Measurements from ENCODE around the gene MYPN. TPM values are rescaled to one million over a fixed set of nuclear protein-coding genes. Genes with fewer than 3 reads are reported as not detected.
"Not testable (repeated sequence)": the region's sequence is repeated elsewhere in the genome, so short reads cannot be mapped to it uniquely, and the experiment has no call there.

MYPN gene
- total RNA-seq, 1 donor from 2014 or later: not detected

DNA sequence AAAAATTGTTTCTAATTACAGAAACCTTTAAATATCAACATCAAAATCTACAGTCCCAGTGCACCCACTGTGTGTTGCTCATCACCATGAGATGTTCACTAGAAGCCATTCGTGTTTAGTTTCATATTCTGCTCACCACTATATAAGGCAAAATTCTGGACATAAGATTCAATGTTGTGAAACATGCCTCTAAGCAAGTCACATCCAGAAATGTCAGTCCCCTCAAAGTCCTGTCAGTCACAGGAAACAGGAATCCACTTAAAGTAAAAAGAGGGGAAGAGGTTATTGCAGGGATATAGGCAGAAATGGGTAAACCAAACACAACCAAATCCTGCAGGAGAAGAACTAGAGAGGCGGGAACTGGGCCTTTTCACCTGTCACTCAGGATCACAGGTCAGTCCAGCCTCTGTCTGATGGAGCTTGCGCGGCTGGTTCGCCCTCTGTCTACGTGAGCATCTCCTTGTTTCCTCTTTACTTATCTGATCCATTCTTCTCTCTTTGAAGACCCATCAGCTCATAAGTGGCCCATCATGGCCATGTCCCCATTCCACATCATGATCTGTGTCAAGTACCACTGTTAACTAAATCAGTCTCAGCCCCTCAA, 58.4 kb downstream of the MYPN start:
- Mint-ChIP-seq H3K27ac (no peak overlapping the region), H3K4me1 (ENCODE audit: low read depth) (peaks cover 10% of the 10 kb centered on the region), H3K4me3 (no peak overlapping the region), H3K36me3 (ENCODE audit: low read depth) (no peaks in the 10 kb centered on the region), H3K27me3 (ENCODE audit: insufficient read depth) (no peaks in the 10 kb centered on the region), H3K9me3 (no peaks in the 10 kb centered on the region)
- no peak for DNase-seq (ENCODE audit: low spot score)
- intact Hi-C loops (cut with micrococcal nuclease): no loop called here

DNA sequence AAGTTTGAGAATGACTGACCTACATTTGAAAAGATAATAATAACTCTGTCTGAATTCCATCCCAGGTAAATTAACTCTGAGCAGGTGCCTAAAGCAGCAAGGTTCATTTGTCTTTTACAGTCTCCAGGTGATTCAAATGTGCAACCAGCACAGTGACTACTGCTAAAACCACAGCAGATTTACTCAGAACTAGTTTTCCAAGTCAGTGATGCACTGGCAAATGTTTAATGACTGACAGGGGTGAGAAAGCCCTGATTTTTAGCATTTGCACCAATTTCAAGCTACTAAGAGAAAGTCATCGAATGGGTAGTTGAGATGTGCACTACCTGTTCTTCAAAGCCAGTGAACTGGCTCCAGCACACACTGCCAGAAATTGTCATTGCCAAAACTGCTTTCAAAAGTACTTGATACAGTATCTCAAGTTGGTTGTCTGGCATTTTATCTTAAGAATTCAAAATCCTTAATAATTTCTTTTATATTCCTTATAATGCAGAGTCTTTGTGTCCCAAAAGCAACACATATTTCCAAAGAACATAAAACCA, 62.3 kb downstream of the MYPN start:
- peaks cover 4% of the 10 kb centered on the region for H3K27me3 Mint-ChIP-seq (ENCODE audit: insufficient read depth)
- no peaks in the 10 kb centered on the region for H3K4me1 Mint-ChIP-seq (ENCODE audit: low read depth)
- H3K27ac Mint-ChIP-seq: no peak overlapping the region
- H3K9me3 Mint-ChIP-seq: no peaks in the 10 kb centered on the region
- no peak for DNase-seq (ENCODE audit: low spot score)
- no peaks in the 10 kb centered on the region for H3K36me3 Mint-ChIP-seq (ENCODE audit: low read depth)
- no peak overlapping the region for H3K4me3 Mint-ChIP-seq
- intact Hi-C loops (cut with micrococcal nuclease): no loop called here

DNA sequence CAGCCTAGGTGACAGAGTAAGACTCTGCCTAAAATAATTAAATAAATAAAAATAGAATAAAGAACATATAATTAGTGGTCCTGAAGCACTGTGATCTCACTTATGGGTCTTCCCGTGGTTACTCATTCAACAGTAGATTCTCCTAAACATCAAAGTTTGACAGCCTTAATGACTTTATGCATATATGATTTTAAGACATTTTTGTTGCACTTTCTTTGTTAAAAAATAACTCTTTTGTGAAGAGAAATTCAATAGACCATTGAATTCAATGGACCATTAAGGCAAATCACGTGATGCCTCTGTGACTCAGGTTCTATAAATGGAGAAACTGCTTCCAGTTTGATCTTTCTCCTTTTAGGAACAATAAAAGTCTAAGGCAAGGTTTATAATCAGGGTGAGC, 63.0 kb downstream of the MYPN start:
- peaks cover 6% of the 10 kb centered on the region for H3K27me3 Mint-ChIP-seq (ENCODE audit: insufficient read depth)
- H3K36me3 Mint-ChIP-seq (ENCODE audit: low read depth): no peaks in the 10 kb centered on the region
- intact Hi-C loops (cut with micrococcal nuclease): no loop called here
- no peak overlapping the region for H3K4me3 Mint-ChIP-seq
- H3K4me1 Mint-ChIP-seq (ENCODE audit: low read depth): no peaks in the 10 kb centered on the region
- DNase-seq (ENCODE audit: low spot score): no peak
- no peaks in the 10 kb centered on the region for H3K9me3 Mint-ChIP-seq
- no peak overlapping the region for H3K27ac Mint-ChIP-seq

DNA sequence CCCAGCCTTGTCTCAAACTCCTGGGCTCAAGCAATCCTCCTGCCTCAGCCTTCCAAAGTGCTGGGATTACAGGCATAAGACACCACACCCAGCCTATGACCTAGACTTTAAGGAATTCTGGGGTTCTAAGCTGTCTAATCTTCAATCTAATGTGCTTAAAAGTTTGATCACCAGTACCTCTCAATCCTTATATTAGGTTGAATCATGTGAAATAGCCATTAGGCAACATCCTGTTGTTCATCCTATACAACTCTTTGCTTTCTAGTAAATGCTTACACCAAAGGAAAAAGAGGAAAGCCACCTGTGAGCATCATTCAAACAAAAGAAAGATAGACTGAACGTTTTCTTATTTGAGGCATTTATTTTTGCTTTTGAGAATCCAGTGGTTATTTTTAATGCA, 66.7 kb downstream of the MYPN start:
- Mint-ChIP-seq H3K4me1 (ENCODE audit: low read depth) (no peaks in the 10 kb centered on the region), H3K27ac (no peak overlapping the region), H3K36me3 (ENCODE audit: low read depth) (no peaks in the 10 kb centered on the region), H3K27me3 (ENCODE audit: insufficient read depth) (peaks cover 9% of the 10 kb centered on the region), H3K9me3 (no peaks in the 10 kb centered on the region), H3K4me3 (no peak overlapping the region)
- intact Hi-C loops (cut with micrococcal nuclease): no loop called here
- DNase-seq (ENCODE audit: low spot score): no peak

DNA sequence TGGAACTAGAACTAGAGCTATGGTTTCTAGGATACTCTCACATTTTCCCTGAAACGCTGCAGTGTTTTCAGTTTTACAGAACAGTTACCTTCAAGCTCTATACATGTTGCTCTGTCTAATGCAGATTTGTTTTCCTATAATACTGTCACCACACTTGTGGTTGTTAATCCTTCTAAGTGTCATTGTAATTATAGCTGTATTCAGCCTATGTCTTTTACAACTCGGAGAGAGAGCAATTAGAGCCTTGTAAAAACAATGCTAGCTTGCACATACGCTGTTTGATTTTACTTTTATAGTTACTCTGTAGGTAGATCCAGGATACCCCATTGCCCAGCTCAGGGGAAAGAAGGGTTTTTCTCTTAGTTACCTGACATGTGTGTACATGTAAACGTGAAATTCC, 67.5 kb downstream of the MYPN start:
- H3K27ac Mint-ChIP-seq: no peak overlapping the region
- H3K36me3 Mint-ChIP-seq (ENCODE audit: low read depth): no peaks in the 10 kb centered on the region
- no peaks in the 10 kb centered on the region for H3K4me1 Mint-ChIP-seq (ENCODE audit: low read depth)
- intact Hi-C loops (cut with micrococcal nuclease): no loop called here
- DNase-seq (ENCODE audit: low spot score): no peak
- no peaks in the 10 kb centered on the region for H3K9me3 Mint-ChIP-seq
- peaks cover 9% of the 10 kb centered on the region for H3K27me3 Mint-ChIP-seq (ENCODE audit: insufficient read depth)
- no peak overlapping the region for H3K4me3 Mint-ChIP-seq

DNA sequence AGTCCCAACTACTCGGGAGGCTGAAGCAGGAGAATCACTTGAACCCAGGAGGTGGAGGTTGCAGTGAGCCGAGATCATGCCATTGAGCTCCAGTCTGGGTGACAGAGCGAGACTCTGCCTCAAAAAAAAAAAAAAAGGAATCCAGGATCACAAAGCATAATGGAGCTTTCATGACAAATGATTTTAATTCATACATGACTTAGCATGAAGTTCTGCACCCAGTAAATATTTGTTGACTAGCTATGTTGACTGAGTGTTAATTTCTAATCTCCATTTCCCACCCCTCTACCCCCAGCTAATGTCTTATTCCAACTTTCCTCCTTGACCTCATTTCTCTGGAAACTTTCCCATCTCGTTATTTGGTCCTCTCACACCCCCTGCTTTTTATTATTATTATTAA, 69.3 kb downstream of the MYPN start:
- H3K4me1 Mint-ChIP-seq (ENCODE audit: low read depth): no peaks in the 10 kb centered on the region
- peaks cover 9% of the 10 kb centered on the region for H3K27me3 Mint-ChIP-seq (ENCODE audit: insufficient read depth)
- DNase-seq (ENCODE audit: low spot score): no peak
- no peaks in the 10 kb centered on the region for H3K9me3 Mint-ChIP-seq
- intact Hi-C loops (cut with micrococcal nuclease): no loop called here
- H3K36me3 Mint-ChIP-seq (ENCODE audit: low read depth): no peaks in the 10 kb centered on the region
- no peak overlapping the region for H3K4me3 Mint-ChIP-seq
- H3K27ac Mint-ChIP-seq: no peak overlapping the region

DNA sequence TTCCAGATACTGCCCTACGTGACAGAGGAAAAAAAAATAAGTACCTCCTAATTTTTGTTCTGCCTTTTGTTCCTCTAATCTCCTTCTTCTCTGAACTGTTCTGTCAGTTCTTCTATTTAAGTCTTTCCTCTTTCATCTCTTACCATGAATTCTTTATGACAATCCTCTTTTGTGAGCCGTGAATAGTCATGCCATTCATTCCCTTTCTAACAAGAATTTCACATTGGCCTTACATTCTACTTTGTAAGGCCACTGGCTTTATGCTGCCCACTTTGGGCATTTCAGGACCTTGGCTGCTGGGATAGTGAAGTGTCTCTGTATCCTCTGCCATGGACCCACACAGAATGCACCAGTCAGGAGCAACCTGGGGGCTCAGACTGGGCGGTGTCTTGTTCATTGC, 69.7 kb downstream of the MYPN start:
- Mint-ChIP-seq H3K27ac (no peak overlapping the region), H3K27me3 (ENCODE audit: insufficient read depth) (peaks cover 10% of the 10 kb centered on the region), H3K4me3 (no peak overlapping the region), H3K36me3 (ENCODE audit: low read depth) (no peaks in the 10 kb centered on the region), H3K9me3 (no peaks in the 10 kb centered on the region), H3K4me1 (ENCODE audit: low read depth) (no peaks in the 10 kb centered on the region)
- no peak for DNase-seq (ENCODE audit: low spot score)
- intact Hi-C loops (cut with micrococcal nuclease): no loop called here

DNA sequence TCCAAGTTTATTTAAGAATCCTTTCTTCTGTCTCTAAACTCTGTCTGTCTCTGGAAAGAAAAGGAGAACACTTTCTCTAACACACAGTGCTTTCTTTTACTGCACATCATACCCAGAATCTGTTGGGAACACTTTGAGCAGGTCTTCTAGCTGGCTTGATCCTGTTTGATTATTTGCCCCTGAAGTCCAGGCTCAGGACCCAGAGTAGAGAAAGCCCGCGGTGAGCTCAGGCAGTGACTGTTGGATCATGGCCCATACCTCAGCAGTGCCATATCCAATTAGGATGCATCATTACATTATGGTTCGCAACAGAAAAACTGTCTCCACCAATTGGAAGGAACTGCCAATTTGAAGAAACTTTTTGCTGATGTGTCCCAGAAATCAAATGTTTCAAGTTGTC, 71.2 kb downstream of the MYPN start:
- H3K9me3 Mint-ChIP-seq: no peaks in the 10 kb centered on the region
- intact Hi-C loops (cut with micrococcal nuclease): no loop called here
- no peaks in the 10 kb centered on the region for H3K4me1 Mint-ChIP-seq (ENCODE audit: low read depth)
- no peaks in the 10 kb centered on the region for H3K36me3 Mint-ChIP-seq (ENCODE audit: low read depth)
- no peak for DNase-seq (ENCODE audit: low spot score)
- peaks cover 17% of the 10 kb centered on the region for H3K27me3 Mint-ChIP-seq (ENCODE audit: insufficient read depth)
- no peak overlapping the region for H3K4me3 Mint-ChIP-seq
- no peak overlapping the region for H3K27ac Mint-ChIP-seq

DNA sequence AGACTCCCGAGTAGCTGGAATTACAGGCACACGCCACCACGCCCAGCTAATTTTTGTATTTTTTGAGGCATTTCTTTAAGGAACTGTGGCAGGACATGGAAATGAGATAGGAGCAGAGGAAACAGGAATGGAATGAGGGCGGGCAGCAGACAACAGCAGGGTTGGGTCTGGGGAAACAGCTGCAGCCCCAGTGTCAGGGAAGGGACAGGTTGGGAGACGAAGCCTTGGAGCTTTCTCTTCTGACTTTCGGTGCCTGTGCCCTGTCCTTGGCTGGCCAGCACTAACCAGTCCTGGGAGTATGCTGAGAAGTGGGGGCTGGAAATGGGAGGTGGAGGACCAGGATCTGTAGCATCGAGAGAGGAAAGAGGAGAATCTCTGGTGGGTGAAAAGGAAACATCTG, 75.3 kb downstream of the MYPN start:
- no peak for DNase-seq (ENCODE audit: low spot score)
- no peaks in the 10 kb centered on the region for H3K9me3 Mint-ChIP-seq
- intact Hi-C loops (cut with micrococcal nuclease): no loop called here
- no peaks in the 10 kb centered on the region for H3K4me1 Mint-ChIP-seq (ENCODE audit: low read depth)
- H3K27me3 Mint-ChIP-seq (ENCODE audit: insufficient read depth): peaks cover 20% of the 10 kb centered on the region
- no peak overlapping the region for H3K27ac Mint-ChIP-seq
- no peak overlapping the region for H3K4me3 Mint-ChIP-seq
- H3K36me3 Mint-ChIP-seq (ENCODE audit: low read depth): no peaks in the 10 kb centered on the region

DNA sequence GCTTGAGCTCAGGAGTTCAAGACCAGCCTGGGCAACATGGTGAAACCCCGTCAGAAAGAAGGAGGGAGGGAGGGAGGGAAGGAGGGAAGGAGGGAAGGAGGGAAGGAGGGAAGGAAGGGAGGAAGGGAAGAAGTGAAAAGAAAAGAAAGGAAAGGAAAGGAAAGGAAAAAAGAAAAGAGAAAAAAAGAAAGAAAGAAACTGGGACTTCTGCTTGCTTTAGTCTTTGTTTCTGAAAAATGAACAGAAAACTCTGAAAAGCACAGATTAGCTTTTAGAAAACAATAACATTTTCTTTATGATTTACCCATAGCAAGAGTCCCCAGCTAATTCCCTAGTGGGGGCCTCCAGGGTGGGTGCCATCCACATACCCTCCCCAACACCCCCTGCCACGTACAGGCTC, 75.8 kb downstream of the MYPN start:
- intact Hi-C loops (cut with micrococcal nuclease): no loop called here
- no peaks in the 10 kb centered on the region for H3K4me1 Mint-ChIP-seq (ENCODE audit: low read depth)
- H3K9me3 Mint-ChIP-seq: no peaks in the 10 kb centered on the region
- H3K27ac Mint-ChIP-seq: no peak overlapping the region
- H3K36me3 Mint-ChIP-seq (ENCODE audit: low read depth): no peaks in the 10 kb centered on the region
- DNase-seq (ENCODE audit: low spot score): no peak
- peaks cover 20% of the 10 kb centered on the region for H3K27me3 Mint-ChIP-seq (ENCODE audit: insufficient read depth)
- no peak overlapping the region for H3K4me3 Mint-ChIP-seq

DNA sequence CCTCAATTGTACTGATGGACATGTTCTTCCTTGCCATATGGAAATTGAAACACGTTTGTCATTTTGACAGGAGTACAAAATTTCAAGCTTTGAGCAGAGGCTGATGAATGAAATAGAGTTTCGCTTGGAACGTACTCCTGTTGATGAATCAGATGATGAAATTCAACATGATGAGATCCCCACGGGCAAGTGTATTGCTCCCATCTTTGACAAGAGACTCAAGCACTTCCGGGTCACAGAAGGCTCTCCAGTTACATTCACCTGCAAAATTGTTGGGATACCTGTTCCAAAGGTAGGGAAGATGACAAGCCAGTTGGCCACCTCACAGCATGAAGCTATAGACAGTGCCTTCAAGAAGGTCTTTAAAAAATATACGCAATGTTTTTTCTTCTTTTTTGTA, 79.5 kb downstream of the MYPN start:
- Mint-ChIP-seq H3K27me3 (ENCODE audit: insufficient read depth) (peaks cover 33% of the 10 kb centered on the region), H3K4me1 (ENCODE audit: low read depth) (no peaks in the 10 kb centered on the region), H3K27ac (no peak overlapping the region), H3K36me3 (ENCODE audit: low read depth) (no peaks in the 10 kb centered on the region), H3K9me3 (no peaks in the 10 kb centered on the region), H3K4me3 (no peak overlapping the region)
- intact Hi-C loops (cut with micrococcal nuclease): no loop called here
- DNase-seq (ENCODE audit: low spot score): no peak

DNA sequence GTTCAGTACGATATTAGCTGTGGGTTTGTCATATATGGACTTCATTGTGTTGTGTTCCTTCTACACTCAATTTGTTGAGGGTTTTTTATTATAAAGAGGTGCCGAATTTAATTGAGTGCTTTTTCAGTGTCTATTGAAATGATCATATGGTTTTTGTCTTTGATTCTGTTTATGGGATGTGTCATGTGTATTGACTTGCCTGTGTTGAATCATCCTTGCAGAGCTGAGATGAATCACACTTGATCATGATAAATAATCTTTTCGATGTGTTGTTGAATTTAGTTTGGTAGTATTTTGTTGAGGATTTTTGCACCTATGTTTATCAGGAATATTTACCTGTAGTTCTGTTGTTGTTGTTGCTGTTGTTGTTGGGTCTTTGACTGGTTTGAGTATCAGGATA, 82.8 kb downstream of the MYPN start:
- H3K36me3 Mint-ChIP-seq (ENCODE audit: low read depth): no peaks in the 10 kb centered on the region
- H3K9me3 Mint-ChIP-seq: no peaks in the 10 kb centered on the region

DNA sequence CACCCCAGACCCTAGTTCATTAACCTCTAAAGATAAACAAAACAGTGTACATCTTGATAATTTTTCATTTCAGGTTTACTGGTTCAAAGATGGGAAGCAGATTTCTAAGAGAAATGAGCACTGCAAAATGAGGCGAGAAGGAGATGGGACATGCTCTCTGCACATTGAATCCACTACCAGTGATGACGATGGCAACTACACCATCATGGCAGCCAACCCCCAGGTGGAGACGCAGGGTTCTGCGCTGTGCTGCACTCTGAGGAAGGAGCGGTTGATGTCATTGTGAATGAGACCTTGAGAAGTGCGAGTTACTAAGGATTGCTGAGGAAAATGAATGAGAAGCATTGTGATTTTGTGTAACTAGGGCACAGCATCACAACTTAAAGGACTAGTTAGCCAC, 85.0 kb downstream of the MYPN start:
- no peak overlapping the region for H3K4me3 Mint-ChIP-seq
- peaks cover 24% of the 10 kb centered on the region for H3K27me3 Mint-ChIP-seq (ENCODE audit: insufficient read depth)
- intact Hi-C loops (cut with micrococcal nuclease): no loop called here

More for the DNA sequence above, 82.8 kb downstream of the MYPN start:
- H3K4me3 Mint-ChIP-seq: no peak overlapping the region
- DNase-seq (ENCODE audit: low spot score): no peak
- peaks cover 23% of the 10 kb centered on the region for H3K27me3 Mint-ChIP-seq (ENCODE audit: insufficient read depth)
- no peak overlapping the region for H3K27ac Mint-ChIP-seq
- intact Hi-C loops (cut with micrococcal nuclease): no loop called here
- no peaks in the 10 kb centered on the region for H3K4me1 Mint-ChIP-seq (ENCODE audit: low read depth)

DNA sequence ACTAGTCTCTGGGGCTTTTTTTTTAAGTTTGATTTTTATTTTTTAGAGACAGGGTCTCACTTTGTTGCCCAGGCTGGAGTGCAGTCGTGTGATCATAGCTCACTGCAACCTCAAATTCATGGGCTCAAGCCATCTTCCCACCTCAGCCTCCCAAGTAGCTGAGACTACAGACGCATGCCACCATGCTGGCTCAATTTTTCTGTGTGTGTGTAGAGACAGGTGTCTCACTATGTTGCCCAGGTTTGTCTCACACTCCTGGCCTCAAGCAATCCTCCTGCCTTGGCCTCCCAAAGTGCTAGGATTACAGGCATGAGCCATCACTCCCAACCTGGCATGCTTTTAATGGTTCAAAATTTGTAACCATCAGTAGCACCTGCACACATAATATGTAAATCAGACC, 86.5 kb downstream of the MYPN start:
- intact Hi-C loops (cut with micrococcal nuclease); H3K36me3 Mint-ChIP-seq (ENCODE audit: low read depth); H3K27ac Mint-ChIP-seq; H3K9me3 Mint-ChIP-seq; H3K4me1 Mint-ChIP-seq (ENCODE audit: low read depth); H3K4me3 Mint-ChIP-seq; DNase-seq (ENCODE audit: low spot score): not testable (repeated sequence)
- peaks cover 20% of the 10 kb centered on the region for H3K27me3 Mint-ChIP-seq (ENCODE audit: insufficient read depth)

More for the DNA sequence above, 85.0 kb downstream of the MYPN start:
- no peak for DNase-seq (ENCODE audit: low spot score)
- Mint-ChIP-seq H3K27ac (no peak overlapping the region), H3K4me1 (ENCODE audit: low read depth) (no peaks in the 10 kb centered on the region), H3K9me3 (no peaks in the 10 kb centered on the region), H3K36me3 (ENCODE audit: low read depth) (no peaks in the 10 kb centered on the region)

All from activated T-helper 1 cell treated with anti-CD3 and anti-CD28 coated beads, Interleukin-12 subunit alpha, Interleukin-12 subunit beta, Interleukin-2, Interleukin-4 antibody, amounts not matched to agents 30 ng/mL and 10 ng/mL and 1 ng/mL, durations not matched to agents 14 hours and 24 hours and 36 hours (primary cell).